Ovary (tissue), 3 donors: ENCODE results near the gene PLCB3.

ENCODE experiments used
- CTCF ChIP-seq, 3 donors: fragments of 450-650 bp in 2 of 3; fragments of 200-600 bp in 1 of 3; IDR thresholded peaks; one replicate each; pipeline versions ENCODE4 v1.5.1 to v1.8.0; 2016 to 2022; ENCODE audit warnings: antibody characterized with exemption in 3 of 3, mild to moderate bottlenecking in 1 of 3
- EP300 ChIP-seq: sonication (generic); formaldehyde crosslinking; IDR thresholded peaks from one replicate; pipeline ENCODE4 v1.6.1; 2017; ENCODE audit warnings: antibody characterized with exemption
- donor health status: DM: no; HTN: no; CAD: no.

- TF ChIP-seq EP300 (no peak), CTCF (IDR thresholded peaks at IDR 0.05) (no peak)
These were observed 17.3 kb upstream of the PLCB3 start, which contains the start of gene VEGFB for GRCh38 chr11:64233913-64234586.
